Stimulated activated CD4-positive, alpha-beta T cell treated with anti-CD3 and anti-CD28 coated beads, Interleukin-12 subunit alpha, Interleukin-12 subunit beta, amount 100 ng/mL, for 24 hours (primary cell): ENCODE measurements around the gene UBASH3B.

Experiments used
- DNase-seq, 2 experiments: peaks; one replicate each; pipeline ENCODE4 v3.0.0-alpha.2; 2020; ENCODE audit warnings: low read depth in 2 of 2

UBASH3B gene

GRCh38 chr11:122646549-122647340 is 8.8 kb upstream of the UBASH3B start:
- no peak for DNase-seq

GRCh38 chr11:122647736-122648275 is 7.7 kb upstream of the UBASH3B start:
- DNase-seq, result no peak

GRCh38 chr11:122649116-122649515 is 6.4 kb upstream of the UBASH3B start:
- no peak for DNase-seq

- DNase-seq, result no peak
Observed at GRCh38 chr11:122650619-122651018, 4.9 kb upstream of the UBASH3B start.

- no peak for DNase-seq
Observed at GRCh38 chr11:122652495-122652894, 3.0 kb upstream of the UBASH3B start.

- no peak for DNase-seq
Observed at GRCh38 chr11:122653916-122654585, 1.5 kb upstream of the UBASH3B start.

GRCh38 chr11:122656073-122656630 is 630 bp downstream of the UBASH3B start:
- DNase-seq, result peak; percentile 24 to 50

- peak; percentile 20 to 29 for DNase-seq
Observed at GRCh38 chr11:122656631-122657101, 1.1 kb downstream of the UBASH3B start.

GRCh38 chr11:122659676-122660554 is 4.4 kb downstream of the UBASH3B start:
- DNase-seq, result no peak

- no peak for DNase-seq
Observed at GRCh38 chr11:122661182-122661945, 5.8 kb downstream of the UBASH3B start.

GRCh38 chr11:122663056-122663740 is 7.7 kb downstream of the UBASH3B start:
- DNase-seq, result no peak

- no peak for DNase-seq
Observed at GRCh38 chr11:122663764-122664163, 8.2 kb downstream of the UBASH3B start.

GRCh38 chr11:122664188-122664587 is 8.7 kb downstream of the UBASH3B start:
- no peak for DNase-seq

- no peak for DNase-seq
Observed at GRCh38 chr11:122665861-122666260, 10.3 kb downstream of the UBASH3B start.

- DNase-seq, result no peak
Observed at GRCh38 chr11:122666743-122667142, 11.2 kb downstream of the UBASH3B start.

- no peak for DNase-seq
Observed at GRCh38 chr11:122668562-122669090, 13.1 kb downstream of the UBASH3B start.

- no peak for DNase-seq
Observed at GRCh38 chr11:122670131-122670530, 14.6 kb downstream of the UBASH3B start.

- DNase-seq, result no peak
Observed at GRCh38 chr11:122671400-122671891, 15.9 kb downstream of the UBASH3B start.

GRCh38 chr11:122672892-122673291 is 17.4 kb downstream of the UBASH3B start:
- DNase-seq, result no peak

GRCh38 chr11:122673701-122674100 is 18.2 kb downstream of the UBASH3B start:
- DNase-seq, result no peak
